GM08714 (cell line): ENCODE data around the gene TMEM18.

Experiments used
- H3K4me3 ChIP-seq: fragments of 200-500 bp; sonication (Bioruptor generic); 2 replicates; pipeline ENCODE4 v1.5.1; 2014; ENCODE audit warnings: mild to moderate bottlenecking, low read length, inconsistent platforms
- ZNF274 ChIP-seq: IDR thresholded peaks from 2 replicates; pipeline ENCODE4 v1.6.1; 2012; ENCODE audit warnings: mild to moderate bottlenecking, low read depth, low read length

The TMEM18 gene

GRCh38 chr2:621303-622099, 55.7 kb downstream of the TMEM18 start:
- no peak for TF ChIP-seq ZNF274
- H3K4me3 ChIP-seq, result no peak overlapping the region

- TF ChIP-seq ZNF274, result no peak
- no peak overlapping the region for H3K4me3 ChIP-seq
These were observed 56.5 kb downstream of the TMEM18 start for GRCh38 chr2:620471-621302.

GRCh38 chr2:620004-620403, 57.2 kb downstream of the TMEM18 start:
- H3K4me3 ChIP-seq, result no peak overlapping the region
- TF ChIP-seq ZNF274, result no peak

GRCh38 chr2:618422-618990, 58.7 kb downstream of the TMEM18 start:
- no peak for TF ChIP-seq ZNF274
- H3K4me3 ChIP-seq, result no peak overlapping the region

DNA sequence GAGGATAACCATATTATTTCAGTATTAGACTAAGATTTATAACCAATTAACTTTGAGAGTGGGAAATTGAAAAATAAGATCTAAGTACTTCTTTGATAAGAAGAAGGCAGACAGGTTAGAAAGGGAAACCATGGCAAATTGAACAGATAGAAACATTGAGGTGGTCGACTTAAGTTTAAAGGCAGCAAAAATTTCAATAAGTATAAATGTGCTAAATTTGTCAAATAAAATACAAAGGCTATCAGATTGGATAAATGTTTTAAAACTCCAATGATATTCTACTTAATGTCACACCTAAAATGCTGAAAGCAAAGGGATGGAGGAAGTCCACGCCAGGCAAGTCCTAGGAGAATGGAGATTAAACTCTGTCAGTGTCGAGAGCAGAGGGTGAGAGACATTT, 59.2 kb downstream of the TMEM18 start:
- H3K4me3 ChIP-seq, result no peak overlapping the region
- TF ChIP-seq ZNF274, result no peak
